ENCODE measurements around the gene MYCBPAP. TPM values are rescaled to one million over a fixed set of nuclear protein-coding genes. Genes with fewer than 3 reads are reported as not detected.

Gene MYCBPAP
- total RNA-seq, 1 experiment from 2014 or later, result not detected

DNA sequence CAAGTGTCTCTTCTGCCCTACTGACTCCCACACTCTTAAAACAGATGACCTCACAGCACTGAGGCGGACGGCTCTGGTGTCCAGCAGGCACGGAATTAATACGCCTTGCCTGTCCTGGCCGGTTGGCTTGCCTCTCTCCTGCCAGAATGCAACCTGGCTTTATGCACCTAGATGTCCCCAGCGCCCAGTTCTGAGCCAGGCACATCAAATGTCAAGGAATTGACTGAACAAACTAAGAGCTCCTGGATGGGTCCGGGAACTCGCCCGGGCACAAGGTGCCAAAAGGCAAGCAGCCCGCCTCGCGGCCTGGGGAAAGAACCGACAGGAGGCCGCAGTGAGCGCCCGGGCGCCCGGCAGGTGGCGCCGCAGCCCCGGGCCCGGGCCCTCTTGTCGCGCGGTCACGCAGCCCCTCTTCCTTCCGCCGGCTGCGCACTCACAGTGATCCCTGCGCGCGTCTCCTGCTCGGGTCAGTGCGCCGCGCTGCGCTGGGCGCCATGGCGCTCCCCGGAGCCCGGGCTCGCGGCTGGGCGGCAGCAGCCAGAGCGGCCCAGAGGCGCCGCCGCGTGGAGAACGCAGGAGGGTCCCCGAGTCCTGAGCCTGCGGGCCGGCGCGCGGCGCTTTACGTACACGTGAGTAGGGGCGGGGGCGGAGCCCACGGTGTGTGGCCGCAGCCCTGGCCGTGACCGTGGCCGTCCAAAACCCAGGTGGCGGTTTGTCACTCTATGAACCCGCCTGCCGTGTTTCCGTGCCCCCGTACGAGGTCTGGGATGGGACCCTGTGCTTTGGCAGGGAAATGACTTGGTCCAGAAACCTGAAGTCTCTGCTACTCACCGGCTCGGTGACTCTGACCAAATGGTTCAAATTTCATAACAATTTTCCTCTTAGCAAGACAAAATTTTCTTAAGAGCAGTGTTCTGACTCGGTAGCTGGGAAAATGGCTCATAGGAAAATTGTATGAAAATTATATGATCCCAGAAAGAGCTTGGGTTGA, 29.6 kb upstream of the MYCBPAP start, which contains the start of gene RSAD1:
Gene RSAD1 (plus strand): TSS at position 470 of the 991 bp plus-strand sequence. CDS start 25 bp downstream, at position 495.
- CTCF ChIA-PET, result interaction anchor here (0.8 to 2.4 kb wide), 18 partner anchors 15 to 388 kb away, joined by 3 to 33 read pairs (median 4); partner anchors contain the start of gene LRRC59
- Histone ChIP-seq H3K27ac (ENCODE audit: low read depth, low read length) (peak within 1 kb of the TSS; percentile 77), H3K4me3 (replicated peaks in 1 of 2; ENCODE audit: low read depth in 1 of 2, low read length in 2 of 2) (peak within 1 kb of the TSS; percentile 78 to 91), H3K36me3 (ENCODE audit: control insufficient read depth in 1 of 2, insufficient read depth in 2 of 2, low read length in 2 of 2) (peaks cover 11 to 19% of the 10 kb centered on the region in 2 experiments; a peak in 3 of 4 replicates), H4K20me1 (ENCODE audit: insufficient read depth) (no peaks in the 10 kb centered on the region), H3K9ac (ENCODE audit: low read length) (peak within 1 kb of the TSS; percentile 88), H3K9me3 (ENCODE audit: control insufficient read depth in 1 of 2, insufficient read depth in 1 of 2, low read depth in 1 of 2, low read length in 2 of 2) (no peaks in the 10 kb centered on the region), H3K4me1 (ENCODE audit: control insufficient read depth in 1 of 2, insufficient read depth in 2 of 2, low read length in 2 of 2) (peaks cover 21 to 42% of the 10 kb centered on the region in 2 experiments), H3K27me3 (ENCODE audit: insufficient read depth, low read length) (no peaks in the 10 kb centered on the region), H2AFZ (ENCODE audit: low read depth, low read length, poor library complexity, severe bottlenecking) (peak within 1 kb of the TSS; percentile 87), H3K4me2 (ENCODE audit: low read length) (peak within 1 kb of the TSS; percentile 87), H3K79me2 (ENCODE audit: insufficient read depth, low read length) (peaks cover 26% of the 10 kb centered on the region), H3K9me2 (ENCODE audit: insufficient read depth) (no peaks in the 10 kb centered on the region)
- RAD21 ChIA-PET (ENCODE audit: low non-redundant PET in 1 of 2, low total read pairs in 2 of 2, uncharacterized antibody in 2 of 2, unreplicated experiment in 2 of 2), result interaction anchor here (0.6 to 1.0 kb wide), 7 partner anchors 15 to 360 kb away, joined by 3 to 5 read pairs (median 3); partner anchors contain the start of gene LRRC59 (in 1 of the 2)
- no TSS peak for BruUV-seq (replicated peaks)
- ATAC-seq (peak; percentile 81), DNase-seq (ENCODE audit: low read depth, low spot score) (peak; percentile 87)
- POLR2A ChIA-PET, result interaction anchor here (0.6 to 2.0 kb wide), 9 partner anchors 9 to 387 kb away, joined by 3 to 12 read pairs (median 3); partner anchors contain the start of genes EPN3, LRRC59 and TOB1
- intact Hi-C loops (cut with micrococcal nuclease), result loop anchor here (1.0 to 2.0 kb wide), 5 partner anchors 51 to 278 kb away; partner anchors contain the start of genes COL1A1 and LRRC59
- TF ChIP-seq EZH2 (IDR thresholded peaks at IDR 0.05) (no peak), TCF7L2 (IDR thresholded peaks at IDR 0.05; ENCODE audit: borderline replicate concordance, extremely low read depth, insufficient read depth, insufficient read length) (peak; percentile 73), YY1 (IDR thresholded peaks at IDR 0.05; ENCODE audit: extremely low read depth, insufficient replicate concordance, low read depth, low read length) (peak; percentile 92), JUND (IDR thresholded peaks at IDR 0.05) (no peak), FOSL1 (IDR thresholded peaks at IDR 0.05; ENCODE audit: low read depth) (no peak), POLR2AphosphoS5 (IDR thresholded peaks at IDR 0.05; ENCODE audit: low read depth, low read length) (peak; percentile 98), RAD21 (IDR thresholded peaks at IDR 0.05; ENCODE audit: low read depth) (peak; percentile 70), SRF (IDR thresholded peaks at IDR 0.05; ENCODE audit: low read depth) (no peak; the same call in 1 of the 2 replicates), POLR2A (IDR thresholded peaks at IDR 0.05; ENCODE audit: borderline replicate concordance, extremely low read depth, insufficient read depth, insufficient read length) (peak; percentile 82), SP1 (IDR thresholded peaks at IDR 0.05; ENCODE audit: low read depth) (no peak; the same call in 1 of the 2 replicates), EGR1 (IDR thresholded peaks at IDR 0.05; ENCODE audit: low read depth) (peak; percentile 85), ELF1 (IDR thresholded peaks at IDR 0.05; ENCODE audit: borderline replicate concordance, low read depth) (no peak)
- TF ChIP-seq, protein P1, sequence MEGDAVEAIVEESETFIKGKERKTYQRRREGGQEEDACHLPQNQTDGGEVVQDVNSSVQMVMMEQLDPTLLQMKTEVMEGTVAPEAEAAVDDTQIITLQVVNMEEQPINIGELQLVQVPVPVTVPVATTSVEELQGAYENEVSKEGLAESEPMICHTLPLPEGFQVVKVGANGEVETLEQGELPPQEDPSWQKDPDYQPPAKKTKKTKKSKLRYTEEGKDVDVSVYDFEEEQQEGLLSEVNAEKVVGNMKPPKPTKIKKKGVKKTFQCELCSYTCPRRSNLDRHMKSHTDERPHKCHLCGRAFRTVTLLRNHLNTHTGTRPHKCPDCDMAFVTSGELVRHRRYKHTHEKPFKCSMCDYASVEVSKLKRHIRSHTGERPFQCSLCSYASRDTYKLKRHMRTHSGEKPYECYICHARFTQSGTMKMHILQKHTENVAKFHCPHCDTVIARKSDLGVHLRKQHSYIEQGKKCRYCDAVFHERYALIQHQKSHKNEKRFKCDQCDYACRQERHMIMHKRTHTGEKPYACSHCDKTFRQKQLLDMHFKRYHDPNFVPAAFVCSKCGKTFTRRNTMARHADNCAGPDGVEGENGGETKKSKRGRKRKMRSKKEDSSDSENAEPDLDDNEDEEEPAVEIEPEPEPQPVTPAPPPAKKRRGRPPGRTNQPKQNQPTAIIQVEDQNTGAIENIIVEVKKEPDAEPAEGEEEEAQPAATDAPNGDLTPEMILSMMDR (IDR thresholded peaks at IDR 0.05 in 2 of 3, conservative IDR thresholded peaks at IDR 0.05 in 1 of 3; ENCODE audit: borderline replicate concordance in 1 of 3, insufficient read depth in 1 of 3, low read depth in 2 of 3, low read length in 2 of 3), result peak; percentile 91 to 97 (median 95)
- TF ChIP-seq, protein P2, sequence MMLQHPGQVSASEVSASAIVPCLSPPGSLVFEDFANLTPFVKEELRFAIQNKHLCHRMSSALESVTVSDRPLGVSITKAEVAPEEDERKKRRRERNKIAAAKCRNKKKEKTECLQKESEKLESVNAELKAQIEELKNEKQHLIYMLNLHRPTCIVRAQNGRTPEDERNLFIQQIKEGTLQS (IDR thresholded peaks at IDR 0.05), result no peak
- TF ChIP-seq, protein P3, sequence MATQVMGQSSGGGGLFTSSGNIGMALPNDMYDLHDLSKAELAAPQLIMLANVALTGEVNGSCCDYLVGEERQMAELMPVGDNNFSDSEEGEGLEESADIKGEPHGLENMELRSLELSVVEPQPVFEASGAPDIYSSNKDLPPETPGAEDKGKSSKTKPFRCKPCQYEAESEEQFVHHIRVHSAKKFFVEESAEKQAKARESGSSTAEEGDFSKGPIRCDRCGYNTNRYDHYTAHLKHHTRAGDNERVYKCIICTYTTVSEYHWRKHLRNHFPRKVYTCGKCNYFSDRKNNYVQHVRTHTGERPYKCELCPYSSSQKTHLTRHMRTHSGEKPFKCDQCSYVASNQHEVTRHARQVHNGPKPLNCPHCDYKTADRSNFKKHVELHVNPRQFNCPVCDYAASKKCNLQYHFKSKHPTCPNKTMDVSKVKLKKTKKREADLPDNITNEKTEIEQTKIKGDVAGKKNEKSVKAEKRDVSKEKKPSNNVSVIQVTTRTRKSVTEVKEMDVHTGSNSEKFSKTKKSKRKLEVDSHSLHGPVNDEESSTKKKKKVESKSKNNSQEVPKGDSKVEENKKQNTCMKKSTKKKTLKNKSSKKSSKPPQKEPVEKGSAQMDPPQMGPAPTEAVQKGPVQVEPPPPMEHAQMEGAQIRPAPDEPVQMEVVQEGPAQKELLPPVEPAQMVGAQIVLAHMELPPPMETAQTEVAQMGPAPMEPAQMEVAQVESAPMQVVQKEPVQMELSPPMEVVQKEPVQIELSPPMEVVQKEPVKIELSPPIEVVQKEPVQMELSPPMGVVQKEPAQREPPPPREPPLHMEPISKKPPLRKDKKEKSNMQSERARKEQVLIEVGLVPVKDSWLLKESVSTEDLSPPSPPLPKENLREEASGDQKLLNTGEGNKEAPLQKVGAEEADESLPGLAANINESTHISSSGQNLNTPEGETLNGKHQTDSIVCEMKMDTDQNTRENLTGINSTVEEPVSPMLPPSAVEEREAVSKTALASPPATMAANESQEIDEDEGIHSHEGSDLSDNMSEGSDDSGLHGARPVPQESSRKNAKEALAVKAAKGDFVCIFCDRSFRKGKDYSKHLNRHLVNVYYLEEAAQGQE (IDR thresholded peaks at IDR 0.05; ENCODE audit: low read depth), result no peak
- TF ChIP-seq, protein P4, sequence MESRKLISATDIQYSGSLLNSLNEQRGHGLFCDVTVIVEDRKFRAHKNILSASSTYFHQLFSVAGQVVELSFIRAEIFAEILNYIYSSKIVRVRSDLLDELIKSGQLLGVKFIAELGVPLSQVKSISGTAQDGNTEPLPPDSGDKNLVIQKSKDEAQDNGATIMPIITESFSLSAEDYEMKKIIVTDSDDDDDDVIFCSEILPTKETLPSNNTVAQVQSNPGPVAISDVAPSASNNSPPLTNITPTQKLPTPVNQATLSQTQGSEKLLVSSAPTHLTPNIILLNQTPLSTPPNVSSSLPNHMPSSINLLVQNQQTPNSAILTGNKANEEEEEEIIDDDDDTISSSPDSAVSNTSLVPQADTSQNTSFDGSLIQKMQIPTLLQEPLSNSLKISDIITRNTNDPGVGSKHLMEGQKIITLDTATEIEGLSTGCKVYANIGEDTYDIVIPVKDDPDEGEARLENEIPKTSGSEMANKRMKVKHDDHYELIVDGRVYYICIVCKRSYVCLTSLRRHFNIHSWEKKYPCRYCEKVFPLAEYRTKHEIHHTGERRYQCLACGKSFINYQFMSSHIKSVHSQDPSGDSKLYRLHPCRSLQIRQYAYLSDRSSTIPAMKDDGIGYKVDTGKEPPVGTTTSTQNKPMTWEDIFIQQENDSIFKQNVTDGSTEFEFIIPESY (IDR thresholded peaks at IDR 0.05; ENCODE audit: extremely low read depth, insufficient replicate concordance, low read length), result peak; percentile 59
